ENCODE measurements around the gene COPS4.
A peak's percentile ranks its signal among the peaks of the same experiment; 100 is the strongest.
"Not testable (repeated sequence)": the region's sequence is repeated elsewhere in the genome, so short reads cannot be mapped to it uniquely, and the experiment has no call there.

COPS4 gene

GRCh38 chr4:83107631-83108030, 72.6 kb downstream of the COPS4 start:
- no peak for DNase-seq (ENCODE audit: low spot score)
- in situ Hi-C loops (cut with MboI; ENCODE audit: low pct_unique_long_range_greater_than_20kb, low sequenced_read_pairs, unreplicated experiment), result no loop called here
- no peak for TF ChIP-seq CTCF (IDR thresholded peaks at IDR 0.05; ENCODE audit: extremely low read depth, insufficient read depth, missing control alignments)

- in situ Hi-C loops (cut with MboI; ENCODE audit: low pct_unique_long_range_greater_than_20kb, low sequenced_read_pairs, unreplicated experiment), result no loop called here
- no peak for DNase-seq (ENCODE audit: low spot score)
Observed at GRCh38 chr4:83108101-83108861, 73.3 kb downstream of the COPS4 start.

GRCh38 chr4:83109480-83110222, 74.7 kb downstream of the COPS4 start:
- TF ChIP-seq CTCF (IDR thresholded peaks at IDR 0.05; ENCODE audit: extremely low read depth, insufficient read depth, missing control alignments), result no peak
- DNase-seq (ENCODE audit: low spot score), result peak; percentile 32
- in situ Hi-C loops (cut with MboI; ENCODE audit: low pct_unique_long_range_greater_than_20kb, low sequenced_read_pairs, unreplicated experiment), result no loop called here

More at GRCh38 chr4:83108101-83108861, 73.3 kb downstream of the COPS4 start:
- no peak for TF ChIP-seq CTCF (IDR thresholded peaks at IDR 0.05; ENCODE audit: extremely low read depth, insufficient read depth, missing control alignments)

- DNase-seq (ENCODE audit: low spot score), result peak; percentile 79
- in situ Hi-C loops (cut with MboI; ENCODE audit: low pct_unique_long_range_greater_than_20kb, low sequenced_read_pairs, unreplicated experiment), result no loop called here
- TF ChIP-seq CTCF (IDR thresholded peaks at IDR 0.05; ENCODE audit: extremely low read depth, insufficient read depth, missing control alignments), result peak; percentile 91
Observed at GRCh38 chr4:83110223-83110945, 75.4 kb downstream of the COPS4 start.

GRCh38 chr4:83110970-83111750, 76.2 kb downstream of the COPS4 start:
- DNase-seq (ENCODE audit: low spot score), result no peak
- TF ChIP-seq CTCF (IDR thresholded peaks at IDR 0.05; ENCODE audit: extremely low read depth, insufficient read depth, missing control alignments), result no peak
- in situ Hi-C loops (cut with MboI; ENCODE audit: low pct_unique_long_range_greater_than_20kb, low sequenced_read_pairs, unreplicated experiment), result no loop called here

GRCh38 chr4:83111751-83112141, 76.8 kb downstream of the COPS4 start:
- in situ Hi-C loops (cut with MboI; ENCODE audit: low pct_unique_long_range_greater_than_20kb, low sequenced_read_pairs, unreplicated experiment); DNase-seq (ENCODE audit: low spot score): not testable (repeated sequence)
